GM12891 (cell line): Measurements from ENCODE around the gene DCUN1D4.

ENCODE experiments used
- PAX5 ChIP-seq: IDR thresholded peaks from 2 replicates; pipeline ENCODE4 v1.6.1; 2011; ENCODE audit warnings: low read length, moderate library complexity, mild to moderate bottlenecking; ENCODE audit not compliant: insufficient read depth, severe bottlenecking
- POLR2A ChIP-seq: IDR thresholded peaks from 2 replicates; pipeline ENCODE4 v1.6.1; 2011; ENCODE audit warnings: low read depth, low read length, control low read depth
- POLR2AphosphoS5 ChIP-seq: IDR thresholded peaks from 2 replicates; pipeline ENCODE4 v1.6.1; 2011; ENCODE audit warnings: low read depth, low read length, control low read depth
- POU2F2 ChIP-seq: IDR thresholded peaks from 2 replicates; pipeline ENCODE4 v1.6.1; 2011; ENCODE audit warnings: low read depth, mild to moderate bottlenecking, control low read depth, low read length, moderate library complexity
- SPI1 ChIP-seq: IDR thresholded peaks from 2 replicates; pipeline ENCODE4 v1.6.1; 2011; ENCODE audit warnings: low read depth, low read length, control low read depth
- TAF1 ChIP-seq: IDR thresholded peaks from 2 replicates; pipeline ENCODE4 v1.6.1; 2011; ENCODE audit warnings: low read depth, low read length, control low read depth

- no peak for TF ChIP-seq POLR2AphosphoS5
- TF ChIP-seq POLR2A: no peak
- no peak for TF ChIP-seq TAF1
- no peak for TF ChIP-seq SPI1
- TF ChIP-seq PAX5: no peak
- no peak for TF ChIP-seq POU2F2
Measured at GRCh38 chr4:51867689-51868448, 24.9 kb downstream of the DCUN1D4 start.
